CD4-positive, alpha-beta T cell treated with Interleukin-2 at 100 ng/mL for 4 hours (primary cell): Measurements from ENCODE around the gene MYO5A.

Experiments
- DNase-seq: peaks from one replicate; pipeline ENCODE4 v3.0.0-alpha.2; 2020; ENCODE audit warnings: low spot score

MYO5A gene

DNA sequence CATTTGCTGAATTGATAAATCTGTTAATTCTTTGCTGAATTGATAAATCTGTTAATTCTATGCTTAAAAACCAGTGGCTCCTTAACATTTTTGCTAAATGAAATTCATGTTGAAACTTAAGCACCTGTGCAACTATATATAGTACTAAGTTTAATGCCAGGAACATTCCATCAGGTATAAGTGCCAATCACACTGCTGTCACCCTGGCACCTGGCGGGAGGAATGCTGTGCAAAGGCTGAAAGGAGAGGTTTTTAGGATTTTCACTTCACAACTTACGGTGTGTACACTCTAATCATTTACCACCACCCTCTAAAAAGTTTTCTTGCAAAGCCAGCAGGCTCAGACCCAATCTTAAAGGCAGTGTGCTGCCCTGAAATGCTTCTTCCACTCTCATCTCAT lies 199.5 kb downstream of the MYO5A start:
- DNase-seq = no peak

DNA sequence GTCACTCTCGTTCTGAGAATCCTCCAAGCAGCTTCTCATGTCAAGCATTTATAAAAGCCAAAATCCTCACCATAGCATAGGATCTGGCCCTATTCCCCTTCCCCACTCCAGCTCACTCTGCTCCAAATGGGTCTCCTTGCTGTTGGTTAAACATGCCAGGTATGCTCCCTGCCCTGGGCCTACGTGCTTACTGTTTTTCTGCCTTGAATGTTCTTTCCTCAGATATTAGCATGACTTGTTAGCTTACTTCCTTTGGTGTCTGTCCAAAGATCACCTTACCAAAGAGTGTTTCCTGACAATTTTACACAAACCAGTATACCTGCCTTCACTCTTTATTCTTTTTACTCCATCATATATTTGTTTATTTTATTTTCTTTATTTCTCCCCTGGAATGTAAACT lies 200.0 kb downstream of the MYO5A start:
- DNase-seq = no peak

DNA sequence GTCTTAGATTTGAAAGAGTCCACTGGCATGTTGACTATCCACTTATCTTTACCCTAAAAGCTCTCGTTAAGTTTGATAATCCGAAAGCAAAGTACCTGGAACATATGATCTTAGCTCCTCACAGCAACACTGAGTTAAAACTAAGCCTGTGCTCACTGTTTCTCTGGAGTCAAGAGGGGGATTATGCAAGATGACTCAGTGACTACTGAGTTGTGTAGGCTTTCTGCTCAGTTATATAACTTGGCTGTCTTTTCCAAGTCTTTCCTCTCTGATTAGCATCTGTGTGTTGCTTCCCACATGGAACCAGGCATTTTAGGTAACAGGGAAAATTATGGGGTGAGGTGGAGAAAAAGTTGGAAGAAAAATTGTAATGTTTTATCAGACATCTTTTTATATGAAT lies 201.9 kb downstream of the MYO5A start:
- DNase-seq = no peak

DNA sequence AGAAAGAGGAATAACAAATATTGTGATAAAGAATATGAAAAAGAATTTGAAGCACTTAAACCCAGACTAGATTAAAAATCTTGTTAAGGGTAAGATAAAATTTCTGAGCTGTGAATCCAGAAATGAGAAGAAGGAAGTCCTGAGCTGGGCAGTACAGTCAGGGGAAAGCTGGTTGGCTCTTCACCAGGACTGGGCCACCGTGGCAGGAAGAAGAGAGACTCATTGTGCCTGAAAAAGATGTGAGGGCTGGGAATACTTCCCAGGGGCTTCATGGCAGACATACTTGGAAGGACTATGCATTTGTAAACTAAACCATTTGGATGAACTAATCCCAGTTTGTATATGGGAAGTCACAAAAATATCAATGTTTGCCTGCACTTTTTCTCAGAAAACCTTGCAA lies 204.6 kb downstream of the MYO5A start:
- no peak for DNase-seq

DNA sequence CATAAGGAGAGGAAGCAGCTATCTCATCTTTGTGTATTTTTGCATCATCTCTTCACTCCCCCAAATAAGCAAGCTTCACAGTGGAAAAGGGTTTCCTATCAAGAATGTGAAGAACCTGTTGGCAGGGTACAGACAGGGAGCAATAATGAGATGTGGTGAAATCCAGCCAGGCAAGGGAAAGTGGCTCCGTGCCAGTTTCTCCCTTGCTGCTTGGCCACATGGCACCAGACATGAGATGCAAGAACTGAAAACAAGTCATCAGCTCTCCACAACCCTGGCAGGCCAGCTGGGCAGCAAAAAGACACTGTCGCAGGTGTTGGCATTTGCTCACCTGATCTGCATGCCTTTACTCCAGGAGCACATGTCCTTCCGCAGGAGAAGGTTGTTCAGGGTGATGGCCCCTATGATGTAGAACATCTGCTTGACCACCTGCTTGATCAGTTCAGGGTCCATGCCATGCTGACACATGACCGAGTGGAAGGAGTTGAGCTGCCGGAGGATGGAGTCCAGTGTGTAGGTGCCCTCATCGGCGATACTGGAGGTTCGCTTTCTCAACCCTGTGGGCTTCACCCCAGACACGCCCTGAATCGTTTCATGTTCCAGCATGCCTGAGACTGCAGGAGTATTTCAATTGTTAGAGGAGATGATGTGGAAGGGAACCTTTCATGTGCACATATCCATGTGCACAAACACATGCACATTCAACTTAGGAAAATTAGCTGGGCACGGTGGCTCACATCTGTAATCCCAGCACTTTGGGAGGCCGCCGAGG lies 209.8 kb downstream of the MYO5A start:
- DNase-seq = no peak

DNA sequence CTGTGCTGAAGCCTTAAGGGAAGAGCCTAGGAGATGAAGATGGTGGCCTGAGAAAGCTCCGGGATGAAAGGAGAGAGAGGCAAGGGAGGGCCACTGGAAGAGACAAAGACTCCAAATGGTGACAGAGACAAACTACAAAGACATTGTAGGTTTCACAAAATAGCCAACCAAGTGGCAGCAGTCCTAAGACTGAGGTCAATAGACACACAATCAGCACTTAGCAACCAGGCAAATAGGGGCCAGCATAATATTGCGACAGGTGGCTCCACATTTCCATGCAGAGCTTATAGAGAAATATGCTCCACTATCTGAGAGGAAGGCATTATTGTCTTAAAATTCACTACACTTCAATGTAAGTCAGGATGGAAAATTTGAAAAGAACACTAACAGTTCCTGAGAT lies 211.0 kb downstream of the MYO5A start:
- DNase-seq = no peak

DNA sequence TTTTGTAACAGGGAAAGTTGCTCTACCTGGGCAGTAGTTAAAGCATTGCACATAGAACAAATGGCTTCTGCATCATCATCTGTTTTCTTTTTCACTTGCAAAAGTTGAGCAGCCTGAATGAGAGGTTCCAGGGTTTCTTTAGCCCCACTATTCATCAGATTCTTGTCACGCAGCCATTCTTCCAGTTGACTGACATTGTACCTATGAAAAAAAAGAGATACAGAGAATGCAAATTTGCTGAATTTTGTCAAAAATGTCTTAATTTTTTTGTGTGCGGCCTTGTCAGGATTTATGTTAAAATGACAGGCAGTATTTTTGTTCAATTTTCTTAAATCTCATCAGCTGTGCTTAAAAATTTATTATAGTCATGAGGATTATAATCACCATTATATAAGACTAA lies 211.7 kb downstream of the MYO5A start:
- DNase-seq = no peak

DNA sequence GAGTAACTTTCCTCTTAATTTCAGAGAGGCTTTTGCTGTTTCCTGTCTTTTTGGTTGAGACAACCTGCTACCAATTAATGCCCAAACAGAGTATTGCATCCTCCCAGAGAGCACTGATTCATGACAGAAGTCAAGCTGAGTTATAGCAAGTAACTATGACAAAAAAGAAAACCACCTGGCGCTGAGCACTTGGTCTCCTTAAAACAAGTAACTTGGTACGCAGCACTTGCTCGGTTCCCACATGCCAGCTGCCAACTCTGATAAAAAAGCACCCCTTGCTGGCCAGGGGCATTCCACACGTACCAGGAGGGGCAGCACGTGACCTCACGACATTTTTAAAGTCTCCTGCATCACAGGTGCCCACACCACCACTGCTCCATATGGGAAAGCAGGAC lies 219.5 kb downstream of the MYO5A start:
- no peak for DNase-seq

DNA sequence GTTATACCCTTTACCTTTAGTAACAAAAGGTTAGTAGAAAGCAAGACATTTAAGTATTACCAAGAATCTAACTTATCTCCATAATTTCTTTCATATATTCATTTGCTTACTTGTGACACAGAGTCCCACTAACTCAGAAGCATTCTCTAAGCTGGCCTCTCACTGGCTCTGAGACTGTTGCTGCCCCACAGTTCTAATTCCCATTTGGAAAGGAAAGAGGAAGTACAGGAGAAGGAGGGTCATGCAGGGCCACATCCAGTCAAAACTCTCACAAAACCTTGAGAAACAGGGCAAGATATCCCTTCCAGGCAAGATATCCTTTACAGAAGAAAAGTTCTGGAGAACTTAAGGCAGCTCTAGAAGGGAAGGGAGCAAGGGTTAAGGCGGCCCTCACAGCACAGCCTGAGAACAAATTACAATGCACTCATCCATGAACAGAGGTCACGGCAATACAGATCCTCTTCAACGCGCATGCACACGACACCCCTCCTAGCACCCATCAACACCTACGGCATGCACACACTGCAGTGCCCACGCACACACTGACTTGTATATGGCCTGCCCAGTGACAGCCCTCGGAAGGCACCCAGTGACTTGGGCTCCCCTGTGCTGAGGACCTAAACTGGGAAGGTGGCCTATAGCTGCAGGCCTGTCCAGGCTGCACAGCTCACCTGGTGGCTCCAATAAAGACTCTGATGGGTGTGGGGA lies 220.1 kb downstream of the MYO5A start:
- DNase-seq = no peak

DNA sequence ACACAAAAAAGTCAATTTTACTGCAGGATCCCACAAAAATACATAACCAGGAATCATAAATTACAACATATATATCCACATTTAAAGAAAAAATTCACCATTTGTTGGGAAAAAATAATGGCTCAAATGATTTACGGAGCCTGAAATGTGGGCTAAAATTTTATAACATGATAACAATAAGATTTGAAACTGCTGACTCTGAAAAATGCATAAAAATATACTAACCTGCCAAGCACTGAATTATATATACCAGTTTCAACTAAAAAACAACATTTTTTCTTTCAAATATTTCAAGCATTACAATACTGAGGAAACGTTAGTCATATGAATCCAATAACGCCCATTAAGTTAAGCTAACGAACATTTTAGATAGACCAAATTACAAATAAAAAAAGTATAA lies 220.8 kb downstream of the MYO5A start:
- no peak for DNase-seq

DNA sequence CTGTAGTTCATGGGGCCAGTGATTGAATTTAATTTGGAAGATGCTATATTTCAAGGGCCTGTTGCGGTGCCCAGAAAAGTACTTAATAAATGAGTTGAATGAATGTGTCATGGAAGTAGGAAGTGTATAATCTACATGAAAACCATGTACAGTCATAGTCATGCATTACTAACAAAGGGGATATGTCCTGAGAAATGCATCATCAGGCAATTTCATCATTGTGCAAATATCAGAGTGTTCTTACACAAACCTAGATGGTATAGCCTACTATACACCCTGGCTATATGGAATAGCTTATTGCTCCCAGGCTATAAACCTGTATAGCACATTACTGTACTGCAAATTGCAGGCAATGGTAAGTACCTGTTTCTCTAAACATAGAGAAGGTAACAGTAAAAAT lies 222.4 kb downstream of the MYO5A start:
- DNase-seq = no peak

DNA sequence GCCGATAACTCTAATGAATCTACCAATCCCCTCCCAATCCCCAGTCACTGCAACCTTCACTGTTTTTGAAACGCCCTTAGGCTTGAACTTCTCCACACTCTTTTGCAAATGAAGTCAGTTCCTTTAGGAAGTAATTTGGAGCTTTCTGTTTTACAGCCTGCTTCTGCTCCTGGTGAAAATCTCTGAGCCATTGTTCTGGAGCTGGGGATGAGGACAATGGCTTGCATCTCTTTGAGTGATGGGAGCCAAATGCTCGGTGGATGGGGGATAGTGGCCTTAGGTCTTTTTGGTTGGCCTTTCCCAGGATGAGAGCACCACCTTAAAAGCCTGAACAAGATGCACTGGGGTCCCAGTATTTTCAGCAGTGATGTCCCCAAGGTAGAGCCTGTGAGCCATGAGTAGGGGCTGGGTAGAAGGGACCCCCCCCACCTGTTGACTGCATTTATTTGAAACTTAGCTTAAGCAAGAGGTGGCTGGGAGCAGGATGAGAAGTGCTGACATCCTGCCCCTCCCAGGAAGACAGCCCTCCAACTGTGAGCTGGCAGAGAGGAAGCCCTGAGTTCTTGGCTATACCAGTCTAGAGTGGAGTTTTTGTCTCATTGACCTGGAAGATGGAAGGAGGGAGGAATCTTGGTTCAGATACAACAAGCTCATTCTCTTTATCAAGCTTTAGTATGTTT lies 225.4 kb downstream of the MYO5A start:
- no peak for DNase-seq

DNA sequence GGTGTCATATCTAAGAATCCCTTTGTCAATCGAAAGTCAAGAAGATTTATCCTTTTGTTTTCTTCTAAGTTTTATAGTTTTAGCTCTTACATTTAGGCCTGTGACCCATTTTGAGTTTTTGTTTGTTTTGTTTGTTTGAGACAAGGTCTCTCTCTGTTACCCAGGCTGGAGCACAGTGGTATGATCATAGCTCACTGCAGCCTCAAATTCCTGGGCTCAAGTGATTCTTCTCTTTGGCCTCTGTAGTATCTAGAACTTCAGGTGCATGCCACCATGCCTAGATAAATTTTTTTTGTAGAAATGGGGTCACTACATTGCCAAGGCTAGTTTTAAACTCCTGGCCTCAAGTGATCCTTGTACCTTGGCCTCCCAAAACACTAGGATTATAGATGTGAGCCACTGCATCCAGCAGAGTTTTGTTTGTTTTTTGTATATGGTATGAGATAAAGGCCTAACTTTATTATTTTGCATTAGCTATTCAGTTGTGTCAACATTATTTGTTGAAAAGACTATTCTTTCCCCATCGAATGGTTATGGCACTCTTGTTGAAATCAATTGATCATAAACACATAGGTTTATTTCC lies 227.3 kb downstream of the MYO5A start:
- DNase-seq = no peak

DNA sequence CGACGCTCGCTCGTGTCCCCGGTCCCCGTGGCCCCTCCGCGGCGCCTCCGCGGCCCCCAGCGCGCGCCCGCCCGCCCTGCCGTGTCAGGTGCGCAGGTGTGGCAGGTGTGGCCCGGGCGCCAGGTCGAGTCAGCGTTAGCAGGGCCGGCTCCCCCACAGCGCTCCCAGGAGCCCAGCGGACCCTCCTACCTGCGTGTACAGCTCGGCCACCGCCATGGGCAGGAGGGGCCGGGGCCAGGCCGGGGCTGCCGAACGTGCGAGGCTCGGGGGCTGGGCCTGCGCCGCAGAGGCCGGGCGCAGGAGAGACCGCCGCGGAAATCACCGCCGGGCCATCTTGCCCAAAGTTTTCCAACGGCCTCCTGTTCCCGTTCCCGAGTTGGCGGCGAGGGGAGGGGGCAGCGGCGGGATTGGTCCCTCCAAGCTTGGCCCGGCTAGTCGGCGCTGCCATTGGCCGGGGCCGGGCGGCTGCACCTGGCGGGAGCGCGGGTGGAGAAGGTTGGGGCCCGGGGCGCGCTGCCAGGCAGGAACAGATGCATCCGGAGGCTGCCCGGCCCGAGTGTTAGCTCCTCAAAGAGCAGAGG lies 233.2 kb downstream of the MYO5A start, which contains the start of gene MYO5C:
MYO5C (minus strand) TSS at position 384 of the 581 bp plus-strand sequence; CDS start at position 216, 168 bp downstream.
- no peak for DNase-seq

DNA sequence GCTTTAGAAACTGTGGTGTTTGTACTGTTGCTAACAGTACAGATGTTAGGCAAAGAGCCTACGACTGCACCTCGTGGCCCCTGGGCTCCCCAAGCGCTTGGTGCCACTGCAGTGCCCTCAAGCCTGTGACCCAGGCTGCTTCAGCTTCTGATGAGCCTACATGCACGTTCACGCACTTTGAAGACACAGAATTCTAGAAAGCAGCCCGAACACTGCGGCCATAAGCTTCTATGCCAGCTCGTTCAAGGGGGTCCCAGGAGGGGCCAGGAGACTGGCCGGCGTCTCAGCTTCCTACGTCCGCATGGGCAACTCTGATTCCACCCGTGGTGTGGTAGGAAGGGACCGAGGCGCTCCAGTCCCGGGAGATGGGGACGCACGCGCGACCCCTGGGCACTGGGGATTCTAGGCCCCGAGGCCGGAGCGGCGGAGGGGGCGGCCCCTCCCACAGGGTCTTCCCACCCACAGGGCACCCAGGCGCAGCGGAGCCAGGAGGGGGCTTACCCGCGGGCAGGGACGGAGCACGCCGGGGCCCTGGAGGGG lies 233.7 kb downstream of the MYO5A start:
- DNase-seq = no peak

DNA sequence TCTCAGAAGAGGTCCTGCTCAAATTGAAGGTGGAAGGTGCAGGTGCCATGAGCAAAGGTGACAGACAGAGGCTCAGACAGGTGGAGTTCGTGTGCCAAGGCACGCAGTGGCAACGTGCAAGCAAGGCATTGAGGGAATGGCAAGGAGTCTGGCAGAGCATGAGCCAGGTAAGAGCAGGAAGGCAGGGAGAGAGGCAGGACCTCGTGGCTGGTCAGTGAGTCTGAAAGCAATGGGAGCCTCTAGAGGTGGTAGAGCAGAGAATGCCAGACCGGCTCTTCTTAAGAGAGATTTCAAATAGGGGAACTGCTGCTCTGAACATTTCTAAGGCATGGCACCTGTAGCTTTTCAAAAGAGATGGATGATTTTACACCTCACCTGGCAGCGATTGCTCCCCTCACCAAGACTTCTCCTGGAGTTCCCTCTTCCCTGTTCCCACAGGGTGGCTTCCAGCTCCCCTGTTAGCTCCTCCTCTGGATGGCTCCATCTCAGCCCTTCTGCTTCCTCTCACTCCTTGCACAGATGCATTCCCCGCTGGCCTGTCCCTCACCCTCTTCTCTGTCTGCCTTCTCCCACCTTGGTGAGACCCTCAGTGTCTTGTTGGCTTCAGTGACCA lies 235.8 kb downstream of the MYO5A start:
- no peak for DNase-seq

DNA sequence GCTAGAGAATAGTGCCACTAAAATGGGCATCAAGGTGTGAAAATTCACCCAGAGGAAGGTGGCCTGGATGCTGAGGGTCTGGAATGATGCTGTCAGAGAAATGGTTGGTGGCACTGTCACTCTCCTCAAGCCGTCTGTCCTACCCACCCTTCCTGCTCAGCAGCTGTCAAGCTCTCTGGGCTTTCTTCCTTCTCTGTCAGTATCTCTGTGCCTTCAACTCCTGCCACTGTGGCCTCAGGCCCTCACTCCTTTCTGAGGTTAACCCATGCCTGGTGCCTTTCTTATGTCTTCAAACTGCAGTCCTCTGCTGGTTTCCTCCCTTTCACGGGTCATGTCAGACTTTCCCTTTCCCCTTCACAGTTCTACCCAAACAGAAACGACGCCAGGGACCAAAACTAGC lies 237.5 kb downstream of the MYO5A start:
- DNase-seq = no peak

DNA sequence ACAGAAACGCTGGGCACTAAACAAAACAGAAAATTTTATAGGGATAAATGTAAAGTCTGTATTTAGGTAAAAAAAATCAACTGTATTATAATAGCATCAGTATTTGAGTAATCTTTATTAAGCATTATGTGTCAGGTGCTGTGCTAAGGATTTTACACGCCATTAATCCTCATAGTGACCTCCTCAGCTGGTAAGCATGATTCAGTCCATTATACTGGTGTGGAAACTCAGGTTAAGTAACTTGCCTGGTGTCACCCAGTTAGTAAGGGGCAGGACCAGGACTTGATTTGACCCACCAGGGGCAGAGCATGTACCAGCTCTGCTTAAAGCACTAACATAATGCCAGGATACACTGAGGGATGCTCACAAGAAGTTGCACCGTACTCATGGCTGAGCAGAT lies 237.9 kb downstream of the MYO5A start:
- no peak for DNase-seq

DNA sequence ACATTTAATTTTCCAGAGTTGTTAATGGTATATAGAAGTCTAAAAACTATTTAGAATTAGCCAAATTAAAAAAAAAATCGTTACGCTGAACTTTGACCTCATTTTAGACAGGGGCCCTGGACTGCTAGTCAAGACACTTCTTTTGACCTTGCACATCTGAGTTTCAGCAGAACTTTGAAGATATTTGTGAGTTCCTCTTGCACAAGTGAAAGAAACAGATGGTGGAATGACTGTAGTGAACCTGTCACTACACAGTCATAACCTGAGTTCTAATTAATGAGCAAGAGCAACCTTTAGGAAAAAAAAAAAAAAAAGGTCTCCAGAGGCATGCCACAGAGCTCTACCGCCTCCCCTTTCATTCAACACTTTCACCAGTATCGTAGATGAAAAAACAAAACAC lies 238.4 kb downstream of the MYO5A start:
- no peak for DNase-seq

DNA sequence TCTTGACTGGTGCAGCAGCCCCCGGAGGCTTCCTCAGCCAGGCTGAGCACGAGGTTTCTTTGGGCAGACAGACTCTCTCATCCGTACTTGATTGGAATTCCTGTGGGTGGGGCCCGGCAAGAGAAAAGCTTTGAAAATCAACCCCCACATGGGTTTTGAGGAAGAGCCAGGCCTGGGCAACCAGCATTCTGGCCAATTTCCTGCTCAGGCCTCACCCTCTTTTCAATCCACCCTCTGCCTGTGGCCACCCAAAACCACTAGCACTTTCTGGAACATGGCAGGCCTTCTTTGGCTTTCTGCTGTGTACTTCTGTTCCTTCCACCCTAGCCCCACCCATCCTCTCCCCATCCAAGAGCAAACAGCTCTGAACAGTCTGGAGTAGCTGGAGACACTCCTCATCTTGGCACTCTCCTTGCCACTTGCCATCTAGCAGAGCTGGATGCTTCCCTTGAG lies 239.0 kb downstream of the MYO5A start:
- DNase-seq = no peak

DNA sequence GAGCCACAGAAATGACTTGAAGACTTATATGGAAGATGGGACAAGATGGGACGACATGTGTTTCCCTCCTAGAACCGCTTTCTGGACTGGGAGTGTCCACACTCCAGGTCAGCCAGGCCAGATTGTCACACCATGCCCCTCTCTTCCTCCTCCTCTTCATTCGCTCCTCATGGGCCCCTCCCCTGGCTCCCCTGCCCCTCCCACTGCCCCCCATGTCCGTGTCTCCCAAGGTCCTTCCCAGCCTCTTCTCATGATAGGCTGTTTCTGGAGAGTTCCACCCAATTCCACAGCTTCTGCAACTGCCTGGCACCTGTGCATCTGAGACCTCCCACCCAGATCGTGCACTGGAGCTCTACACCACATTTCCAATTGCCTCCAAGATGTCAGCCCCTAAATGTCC lies 239.7 kb downstream of the MYO5A start:
- DNase-seq = no peak
